Measurements from ENCODE around the gene SCD. TPM values are rescaled to one million over a fixed set of nuclear protein-coding genes. Genes with fewer than 3 reads are reported as not detected.

SCD gene
- total and polyA plus RNA-seq, 9 of the 15 experiments (the other 6 are each of a cell fraction or from before 2014, with no cell fraction given), result 114 to 486 (median 188) TPM

GRCh38 chr10:100346765-100347567 is at the start of gene SCD (continued):
- TF ChIP-seq SAP30 (IDR thresholded peaks at IDR 0.05; ENCODE audit: borderline replicate concordance, insufficient read depth, low read depth, low read length, poor library complexity, severe bottlenecking), result peak; percentile 63
- peak; percentile 16; the same call in 1 of the 2 replicates for TF ChIP-seq GABPB1 (CRISPR knock-in tag; IDR thresholded peaks at IDR 0.05)
- TF ChIP-seq, protein P1, sequence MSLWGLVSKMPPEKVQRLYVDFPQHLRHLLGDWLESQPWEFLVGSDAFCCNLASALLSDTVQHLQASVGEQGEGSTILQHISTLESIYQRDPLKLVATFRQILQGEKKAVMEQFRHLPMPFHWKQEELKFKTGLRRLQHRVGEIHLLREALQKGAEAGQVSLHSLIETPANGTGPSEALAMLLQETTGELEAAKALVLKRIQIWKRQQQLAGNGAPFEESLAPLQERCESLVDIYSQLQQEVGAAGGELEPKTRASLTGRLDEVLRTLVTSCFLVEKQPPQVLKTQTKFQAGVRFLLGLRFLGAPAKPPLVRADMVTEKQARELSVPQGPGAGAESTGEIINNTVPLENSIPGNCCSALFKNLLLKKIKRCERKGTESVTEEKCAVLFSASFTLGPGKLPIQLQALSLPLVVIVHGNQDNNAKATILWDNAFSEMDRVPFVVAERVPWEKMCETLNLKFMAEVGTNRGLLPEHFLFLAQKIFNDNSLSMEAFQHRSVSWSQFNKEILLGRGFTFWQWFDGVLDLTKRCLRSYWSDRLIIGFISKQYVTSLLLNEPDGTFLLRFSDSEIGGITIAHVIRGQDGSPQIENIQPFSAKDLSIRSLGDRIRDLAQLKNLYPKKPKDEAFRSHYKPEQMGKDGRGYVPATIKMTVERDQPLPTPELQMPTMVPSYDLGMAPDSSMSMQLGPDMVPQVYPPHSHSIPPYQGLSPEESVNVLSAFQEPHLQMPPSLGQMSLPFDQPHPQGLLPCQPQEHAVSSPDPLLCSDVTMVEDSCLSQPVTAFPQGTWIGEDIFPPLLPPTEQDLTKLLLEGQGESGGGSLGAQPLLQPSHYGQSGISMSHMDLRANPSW (CRISPR knock-in tag; IDR thresholded peaks at IDR 0.05), result no peak
- TF ChIP-seq ZC3H8 (IDR thresholded peaks at IDR 0.05), result no peak
- peak; percentile 70; the same call in 1 of the 2 replicates for TF ChIP-seq SAFB (IDR thresholded peaks at IDR 0.05; ENCODE audit: borderline replicate concordance, low read depth, low read length)
- 0 out of 2 replicates have a peak, but pooled peaks have one; percentile 23 for TF ChIP-seq ZKSCAN1 (IDR thresholded peaks at IDR 0.05; ENCODE audit: low read depth, low read length)
- peak; percentile 14; the same call in 1 of the 2 replicates for TF ChIP-seq MYC (IDR thresholded peaks at IDR 0.05; ENCODE audit: low read depth, low read length)
- no peak for TF ChIP-seq MYC (CRISPR knock-in tag; IDR thresholded peaks at IDR 0.05; ENCODE audit: borderline replicate concordance, low read depth)
- TF ChIP-seq KLF6 (CRISPR knock-in tag; IDR thresholded peaks at IDR 0.05; ENCODE audit: borderline replicate concordance), result no peak
- TF ChIP-seq, protein P2, sequence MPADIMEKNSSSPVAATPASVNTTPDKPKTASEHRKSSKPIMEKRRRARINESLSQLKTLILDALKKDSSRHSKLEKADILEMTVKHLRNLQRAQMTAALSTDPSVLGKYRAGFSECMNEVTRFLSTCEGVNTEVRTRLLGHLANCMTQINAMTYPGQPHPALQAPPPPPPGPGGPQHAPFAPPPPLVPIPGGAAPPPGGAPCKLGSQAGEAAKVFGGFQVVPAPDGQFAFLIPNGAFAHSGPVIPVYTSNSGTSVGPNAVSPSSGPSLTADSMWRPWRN (IDR thresholded peaks at IDR 0.05; ENCODE audit: low read depth), result peak; percentile 59; the same call in 1 of the 2 replicates
- TF ChIP-seq LCOR (CRISPR knock-in tag; IDR thresholded peaks at IDR 0.05), result peak; percentile 100
- TF ChIP-seq CTBP1 (IDR thresholded peaks at IDR 0.05; ENCODE audit: borderline replicate concordance), result peak; percentile 70
- peak; percentile 41 for TF ChIP-seq RBBP5 (IDR thresholded peaks at IDR 0.05; ENCODE audit: borderline replicate concordance, insufficient read depth, low read length, poor library complexity, severe bottlenecking)
- no peak for TF ChIP-seq PHB2 (IDR thresholded peaks at IDR 0.05; ENCODE audit: low read depth)
- 0 out of 2 replicates have a peak, but pooled peaks have one; percentile 12 for TF ChIP-seq POLR2AphosphoS2 (IDR thresholded peaks at IDR 0.05; ENCODE audit: low read length)
- TF ChIP-seq, protein P3, sequence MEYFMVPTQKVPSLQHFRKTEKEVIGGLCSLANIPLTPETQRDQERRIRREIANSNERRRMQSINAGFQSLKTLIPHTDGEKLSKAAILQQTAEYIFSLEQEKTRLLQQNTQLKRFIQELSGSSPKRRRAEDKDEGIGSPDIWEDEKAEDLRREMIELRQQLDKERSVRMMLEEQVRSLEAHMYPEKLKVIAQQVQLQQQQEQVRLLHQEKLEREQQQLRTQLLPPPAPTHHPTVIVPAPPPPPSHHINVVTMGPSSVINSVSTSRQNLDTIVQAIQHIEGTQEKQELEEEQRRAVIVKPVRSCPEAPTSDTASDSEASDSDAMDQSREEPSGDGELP (CRISPR knock-in tag; IDR thresholded peaks at IDR 0.05; ENCODE audit: borderline replicate concordance), result peak; percentile 44; the same call in 1 of the 2 replicates
- no peak for TF ChIP-seq ZNF253 (CRISPR knock-in tag; conservative IDR thresholded peaks at IDR 0.05)
- TF ChIP-seq SREBF1 (IDR thresholded peaks at IDR 0.05; ENCODE audit: borderline replicate concordance, low read depth, low read length), result peak; percentile 93
- peak; percentile 86 for TF ChIP-seq RBFOX2 (IDR thresholded peaks at IDR 0.05; ENCODE audit: low read depth, low read length)
- TF ChIP-seq TBP (optimal IDR thresholded peaks at IDR 0.05; ENCODE audit: low read depth, low read length), result peak; percentile 76
- peak; percentile 38; the same call in 1 of the 2 replicates for TF ChIP-seq PHF8 (IDR thresholded peaks at IDR 0.05; ENCODE audit: borderline replicate concordance, low read length)
- TF ChIP-seq ZNF395 (CRISPR knock-in tag; IDR thresholded peaks at IDR 0.05), result 0 out of 2 replicates have a peak, but pooled peaks have one; percentile 18
